OCI-LY7 (cell line): Measurements from ENCODE around the gene RHOU. TPM values are rescaled to one million over a fixed set of nuclear protein-coding genes. Genes with fewer than 3 reads are reported as not detected.

Experiments
- BruUV-seq: library from RNA; stranded (reverse); fragments of 400-500 nt; replicated peaks from 2 replicates; lab custom pipeline; 2021; lab: Mats Ljungman, UMichigan
- CTCF ChIA-PET: fragments of 300-600 bp; sonication (Branson Sonifier 250); formaldehyde crosslinking; loops from one replicate; lab custom pipeline; 2022; ENCODE audit warnings: antibody characterized with exemption; ENCODE audit not compliant: unreplicated experiment; lab: Charles Lee
- POLR2A ChIA-PET: fragments of 300-600 bp; sonication (Branson Sonifier 250); formaldehyde crosslinking; loops from one replicate; lab custom pipeline; 2022; ENCODE audit warnings: antibody characterized with exemption; lab: Charles Lee
- DNase-seq: peaks from one replicate; pipeline ENCODE4 v3.0.0-alpha.2; 2015; ENCODE audit warnings: low spot score
- H2AFZ ChIP-seq: fragments of 200-600 bp; sonication (generic), shearing (Covaris generic); 2 replicates; pipeline ENCODE4 v1.6.1; 2014; ENCODE audit warnings: mild to moderate bottlenecking, antibody characterized with exemption, low read length, moderate library complexity
- H3K27ac ChIP-seq: fragments of 200-600 bp; sonication (generic); 2 replicates; pipeline ENCODE4 v1.5.1; 2014; ENCODE audit warnings: mixed run types, low read depth, mild to moderate bottlenecking, moderate library complexity, low read length, inconsistent platforms; ENCODE audit not compliant: poor library complexity, severe bottlenecking
- H3K36me3 ChIP-seq: fragments of 200-600 bp; sonication (generic); 2 replicates; pipeline ENCODE4 v1.6.1; 2014; ENCODE audit warnings: mild to moderate bottlenecking, antibody characterized with exemption, low read length, moderate library complexity, mixed read lengths; ENCODE audit not compliant: insufficient read depth
- H3K4me1 ChIP-seq: fragments of 200-600 bp; sonication (generic); 2 replicates; pipeline ENCODE4 v1.5.1; 2014; ENCODE audit warnings: mild to moderate bottlenecking, low read length; ENCODE audit not compliant: insufficient read depth, poor library complexity, severe bottlenecking
- H3K4me2 ChIP-seq: fragments of 200-600 bp; sonication (generic); 2 replicates; pipeline ENCODE4 v1.6.1; 2014; ENCODE audit warnings: mild to moderate bottlenecking, low read length
- H3K4me3 ChIP-seq: fragments of 200-600 bp; sonication (generic); 2 replicates; pipeline ENCODE4 v1.5.1; 2014; ENCODE audit warnings: mild to moderate bottlenecking, low read depth, low read length; ENCODE audit not compliant: poor library complexity, severe bottlenecking
- H3K79me2 ChIP-seq: fragments of 200-600 bp; sonication (generic); 2 replicates; pipeline ENCODE4 v1.6.1; 2016; ENCODE audit warnings: low read depth, mild to moderate bottlenecking, low read length, moderate library complexity, mixed read lengths; ENCODE audit not compliant: insufficient read depth
- H3K9me2 ChIP-seq: fragments of 200-600 bp; sonication (generic); 2 replicates; pipeline ENCODE4 v1.6.1; 2016; ENCODE audit warnings: mild to moderate bottlenecking, low read length, mixed read lengths; ENCODE audit not compliant: insufficient read depth
- H3K9me3 ChIP-seq: fragments of 200-600 bp; sonication (generic); 2 replicates; pipeline ENCODE4 v1.6.1; 2014; ENCODE audit warnings: mild to moderate bottlenecking, mixed run types, low read length, mixed read lengths
- H4K20me1 ChIP-seq: fragments of 200-600 bp; sonication (generic); 2 replicates; pipeline ENCODE4 v1.6.1; 2014; ENCODE audit warnings: mild to moderate bottlenecking, antibody characterized with exemption, low read length, moderate library complexity, mixed read lengths; ENCODE audit not compliant: insufficient read depth
- CTCF ChIP-seq: fragments of 200-600 bp; sonication (generic); conservative IDR thresholded peaks from 2 replicates; pipeline ENCODE4 v1.5.1; 2014; ENCODE audit warnings: mild to moderate bottlenecking, antibody characterized with exemption, low read length, moderate library complexity, mixed read lengths
- EZH2phosphoT487 ChIP-seq: fragments of 200-600 bp; sonication (generic); IDR thresholded peaks from 2 replicates; pipeline ENCODE4 v1.6.1; 2018; ENCODE audit warnings: low read depth, borderline replicate concordance, mild to moderate bottlenecking, mixed run types, antibody characterized with exemption, low read length, moderate library complexity, mixed read lengths
- intact Hi-C: fragments of 100-400 bp; cut with micrococcal nuclease; formaldehyde crosslinking; loops from one replicate; pipeline ENCODE4 v1.10.0; 2022; ENCODE audit not compliant: unreplicated experiment
- total RNA-seq, 2 experiments: library from RNA; depleted of rRNA in 1 of 2; stranded (reverse); fragments of >200 nt in 1 of 2; shearing (Covaris generic) in 1 of 2; gene quantifications; 2 replicates each; pipeline ENCODE4 v1.2.3, GENCODE V29; 2014 to 2022

Gene RHOU
- total RNA-seq, 2 experiments from 2014 or later = not detected

- no peak overlapping the region for H2AFZ ChIP-seq
- no peaks in the 10 kb centered on the region for H3K9me3 ChIP-seq
- no peaks in the 10 kb centered on the region for H3K79me2 ChIP-seq
- intact Hi-C loops = no loop called here
- POLR2A ChIA-PET = interaction anchor here (0.7 kb wide), 1 partner anchor 339 kb away, joined by 3 read pairs; no protein-coding TSS in a partner anchor
- BruUV-seq = no TSS peak
- CTCF ChIA-PET = no interaction called here
- no peaks in the 10 kb centered on the region for H3K9me2 ChIP-seq
- H3K27ac ChIP-seq = no peak overlapping the region
- TF ChIP-seq EZH2phosphoT487 = no peak
- no peak for TF ChIP-seq CTCF
- H3K36me3 ChIP-seq = no peaks in the 10 kb centered on the region
- no peaks in the 10 kb centered on the region for H3K4me1 ChIP-seq
- no peak for DNase-seq
- no peak overlapping the region for H3K4me2 ChIP-seq
- H3K4me3 ChIP-seq = no peak overlapping the region
- no peaks in the 10 kb centered on the region for H4K20me1 ChIP-seq
Measured at GRCh38 chr1:228753786-228754360, 18.6 kb downstream of the RHOU start.

GRCh38 chr1:228754646-228755268 lies 19.5 kb downstream of the RHOU start:
- no TSS peak for BruUV-seq
- Histone ChIP-seq H3K4me2 (no peak overlapping the region), H3K36me3 (no peaks in the 10 kb centered on the region), H3K4me1 (no peaks in the 10 kb centered on the region), H3K9me3 (no peaks in the 10 kb centered on the region), H4K20me1 (no peaks in the 10 kb centered on the region), H2AFZ (no peak overlapping the region), H3K27ac (no peak overlapping the region), H3K79me2 (no peaks in the 10 kb centered on the region), H3K4me3 (no peak overlapping the region), H3K9me2 (no peaks in the 10 kb centered on the region)
- POLR2A ChIA-PET = no interaction called here
- DNase-seq = no peak
- TF ChIP-seq EZH2phosphoT487 (no peak), CTCF (no peak)
- intact Hi-C loops = no loop called here
- CTCF ChIA-PET = no interaction called here

GRCh38 chr1:228755800-228756199 lies 20.5 kb downstream of the RHOU start:
- Histone ChIP-seq H4K20me1 (no peaks in the 10 kb centered on the region), H2AFZ (no peak overlapping the region), H3K4me1 (no peaks in the 10 kb centered on the region), H3K79me2 (no peaks in the 10 kb centered on the region), H3K27ac (no peak overlapping the region), H3K36me3 (no peaks in the 10 kb centered on the region), H3K9me2 (no peaks in the 10 kb centered on the region), H3K4me2 (no peak overlapping the region), H3K9me3 (no peaks in the 10 kb centered on the region), H3K4me3 (no peak overlapping the region)
- POLR2A ChIA-PET = no interaction called here
- no peak for DNase-seq
- intact Hi-C loops = no loop called here
- no peak for TF ChIP-seq CTCF
- no peak for TF ChIP-seq EZH2phosphoT487
- CTCF ChIA-PET = no interaction called here
- no TSS peak for BruUV-seq
